DOHH2 (cell line): ENCODE results near the gene ZNF691.

Source experiments
- H3F3A ChIP-seq: fragments of 200-600 bp; sonication (generic), shearing (Covaris generic); 2 replicates; pipeline ENCODE4 v1.6.0; 2016; ENCODE audit warnings: antibody characterized with exemption, mild to moderate bottlenecking; ENCODE audit not compliant: control insufficient read depth, insufficient read depth
- H3K27ac ChIP-seq: fragments of 200-600 bp; sonication (generic); 2 replicates; pipeline ENCODE4 v1.5.1; 2014; ENCODE audit warnings: low read depth, mild to moderate bottlenecking, low read length, moderate library complexity
- H3K27me3 ChIP-seq: fragments of 200-600 bp; sonication (generic); 2 replicates; pipeline ENCODE4 v1.6.1; 2014; ENCODE audit warnings: mild to moderate bottlenecking, low read length, mixed read lengths; ENCODE audit not compliant: control insufficient read depth
- H3K36me3 ChIP-seq: fragments of 200-600 bp; sonication (generic); 2 replicates; pipeline ENCODE4 v1.6.1; 2014; ENCODE audit warnings: mild to moderate bottlenecking, low read length, moderate library complexity, mixed read lengths; ENCODE audit not compliant: control insufficient read depth
- H3K4me1 ChIP-seq: fragments of 200-600 bp; sonication (generic); 2 replicates; pipeline ENCODE4 v1.6.1; 2014; ENCODE audit warnings: mild to moderate bottlenecking, low read length, mixed read lengths; ENCODE audit not compliant: control insufficient read depth
- H3K4me2 ChIP-seq: fragments of 200-600 bp; sonication (generic); 2 replicates; pipeline ENCODE4 v1.6.0; 2014; ENCODE audit warnings: mild to moderate bottlenecking, low read length, moderate library complexity
- H3K4me3 ChIP-seq: fragments of 200-600 bp; sonication (generic); 2 replicates; pipeline ENCODE4 v1.5.1; 2014; ENCODE audit warnings: mild to moderate bottlenecking, low read length, mixed read lengths
- H3K79me2 ChIP-seq: fragments of 200-600 bp; sonication (generic); 2 replicates; pipeline ENCODE4 v1.6.1; 2014; ENCODE audit warnings: mild to moderate bottlenecking, low read length, mixed read lengths; ENCODE audit not compliant: control insufficient read depth
- H3K9me2 ChIP-seq: fragments of 200-600 bp; sonication (generic); replicated peaks from 2 replicates; pipeline ENCODE4 v1.6.1; 2014; ENCODE audit warnings: mild to moderate bottlenecking, low read length, mixed read lengths; ENCODE audit not compliant: control insufficient read depth
- H3K9me3 ChIP-seq: fragments of 200-600 bp; sonication (generic); 2 replicates; pipeline ENCODE4 v1.6.1; 2014; ENCODE audit warnings: antibody characterized with exemption, low read length, mixed read lengths; ENCODE audit not compliant: control insufficient read depth, insufficient read depth
- H4K20me1 ChIP-seq: fragments of 200-600 bp; sonication (generic); 2 replicates; pipeline ENCODE4 v1.6.0; 2014; ENCODE audit warnings: low read depth, mild to moderate bottlenecking, antibody characterized with exemption, low read length, moderate library complexity; ENCODE audit not compliant: control insufficient read depth, insufficient read depth
- EZH2phosphoT487 ChIP-seq: fragments of 200-600 bp; sonication (generic); IDR thresholded peaks from 2 replicates; pipeline ENCODE4 v1.6.1; 2017; ENCODE audit warnings: borderline replicate concordance, mild to moderate bottlenecking, antibody characterized with exemption, low read length, moderate library complexity, mixed read lengths
- TF ChIP-seq, protein P1 (sequence below): fragments of 200-600 bp; sonication (generic); IDR thresholded peaks from one replicate; pipeline ENCODE4 v1.5.1; 2014; ENCODE audit warnings: antibody characterized with exemption, mild to moderate bottlenecking, low read depth, low read length; ENCODE audit not compliant: poor library complexity, severe bottlenecking

ZNF691 gene, protein sequence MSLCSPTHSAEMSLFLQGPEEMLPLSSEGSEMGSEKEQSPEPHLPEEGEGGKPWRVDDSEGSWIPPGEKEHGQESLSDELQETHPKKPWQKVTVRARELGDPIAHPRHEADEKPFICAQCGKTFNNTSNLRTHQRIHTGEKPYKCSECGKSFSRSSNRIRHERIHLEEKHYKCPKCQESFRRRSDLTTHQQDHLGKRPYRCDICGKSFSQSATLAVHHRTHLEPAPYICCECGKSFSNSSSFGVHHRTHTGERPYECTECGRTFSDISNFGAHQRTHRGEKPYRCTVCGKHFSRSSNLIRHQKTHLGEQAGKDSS

DNA sequence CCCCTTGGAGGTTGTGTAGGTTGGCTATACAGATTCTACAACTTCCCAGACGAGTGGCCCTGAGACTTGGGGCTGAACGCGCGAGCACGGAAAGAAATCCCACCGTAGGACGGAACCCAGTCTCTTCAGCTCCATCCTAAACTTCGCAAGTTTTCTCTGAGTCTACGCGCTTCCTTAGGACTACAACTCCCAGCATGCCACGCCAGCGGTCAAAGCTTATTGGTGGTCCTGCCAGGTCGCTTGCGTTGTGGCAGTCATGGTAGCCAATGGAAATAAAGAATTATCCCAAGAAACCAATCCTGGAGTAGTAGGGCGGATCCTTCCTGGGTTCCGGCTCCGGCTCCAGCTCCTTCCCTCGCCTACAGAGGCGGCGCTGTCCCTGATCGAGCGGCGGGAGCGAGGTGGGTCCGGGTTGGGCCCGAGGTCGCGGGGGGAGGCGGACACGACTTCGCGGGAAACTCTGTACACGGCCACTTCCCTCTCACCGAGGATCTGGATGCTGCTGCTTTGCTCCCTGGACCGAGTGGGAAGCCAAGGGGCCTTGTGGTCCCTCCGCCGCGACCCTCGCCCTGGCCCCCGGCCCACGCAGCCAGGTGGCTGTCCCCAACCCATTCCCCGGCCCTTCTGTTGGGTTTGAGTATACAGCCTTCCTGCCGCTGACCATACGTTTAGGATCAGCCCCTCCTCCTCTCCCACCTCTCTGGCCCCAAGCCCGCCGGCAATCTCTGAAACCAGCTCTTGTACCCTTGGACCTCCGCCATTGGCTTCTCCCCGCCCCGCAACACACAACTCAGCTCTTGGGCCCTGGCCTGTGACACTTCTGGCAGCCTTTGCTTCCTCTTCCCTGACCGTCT, at the start of gene ZNF691:
Gene ZNF691 (plus strand): TSS at position 357 of the 854 bp plus-strand sequence. CDS start 3,046 bp downstream, outside the sequence.
- Histone ChIP-seq H3K27me3 (no peaks in the 10 kb centered on the region), H3K36me3 (peaks cover 37% of the 10 kb centered on the region), H3K4me3 (peak within 1 kb of the TSS; percentile 95), H3F3A (peaks cover 6% of the 10 kb centered on the region; the same call in 1 of the 2 replicates), H4K20me1 (no peaks in the 10 kb centered on the region), H3K79me2 (peaks cover 27% of the 10 kb centered on the region), H3K27ac (peak within 1 kb of the TSS; percentile 48), H3K9me3 (no peaks in the 10 kb centered on the region; the same call in 1 of the 2 replicates), H3K9me2 (no peaks in the 10 kb centered on the region), H3K4me1 (peaks cover 38% of the 10 kb centered on the region), H3K4me2 (peak within 1 kb of the TSS; percentile 84)
- no peak for TF ChIP-seq EZH2phosphoT487
- TF ChIP-seq, protein P1, sequence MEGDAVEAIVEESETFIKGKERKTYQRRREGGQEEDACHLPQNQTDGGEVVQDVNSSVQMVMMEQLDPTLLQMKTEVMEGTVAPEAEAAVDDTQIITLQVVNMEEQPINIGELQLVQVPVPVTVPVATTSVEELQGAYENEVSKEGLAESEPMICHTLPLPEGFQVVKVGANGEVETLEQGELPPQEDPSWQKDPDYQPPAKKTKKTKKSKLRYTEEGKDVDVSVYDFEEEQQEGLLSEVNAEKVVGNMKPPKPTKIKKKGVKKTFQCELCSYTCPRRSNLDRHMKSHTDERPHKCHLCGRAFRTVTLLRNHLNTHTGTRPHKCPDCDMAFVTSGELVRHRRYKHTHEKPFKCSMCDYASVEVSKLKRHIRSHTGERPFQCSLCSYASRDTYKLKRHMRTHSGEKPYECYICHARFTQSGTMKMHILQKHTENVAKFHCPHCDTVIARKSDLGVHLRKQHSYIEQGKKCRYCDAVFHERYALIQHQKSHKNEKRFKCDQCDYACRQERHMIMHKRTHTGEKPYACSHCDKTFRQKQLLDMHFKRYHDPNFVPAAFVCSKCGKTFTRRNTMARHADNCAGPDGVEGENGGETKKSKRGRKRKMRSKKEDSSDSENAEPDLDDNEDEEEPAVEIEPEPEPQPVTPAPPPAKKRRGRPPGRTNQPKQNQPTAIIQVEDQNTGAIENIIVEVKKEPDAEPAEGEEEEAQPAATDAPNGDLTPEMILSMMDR = peak; percentile 58

DNA sequence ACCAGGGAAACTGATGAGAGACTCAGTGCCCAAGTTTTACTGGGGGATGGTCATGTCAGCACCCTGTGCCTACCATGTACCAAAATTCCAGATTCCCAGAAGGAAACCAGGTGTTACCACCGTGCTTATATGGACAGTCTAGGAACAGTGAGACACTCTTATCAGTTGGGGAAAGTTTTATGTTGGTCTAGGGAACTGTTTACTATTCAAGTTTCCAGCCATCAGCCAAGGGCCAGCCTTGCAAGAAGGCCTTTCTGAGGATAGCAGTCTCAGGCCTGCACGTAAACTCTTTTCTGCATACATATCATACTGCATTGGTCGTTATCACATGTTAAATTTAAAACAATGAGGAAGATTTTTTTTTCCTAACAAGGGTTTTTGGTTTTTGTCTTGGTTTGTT, 49.0 kb upstream of the ZNF691 start:
- no peak overlapping the region for H3K4me3 ChIP-seq
- no peaks in the 10 kb centered on the region for H3K36me3 ChIP-seq
- H4K20me1 ChIP-seq = no peaks in the 10 kb centered on the region
- H3K9me3 ChIP-seq = no peaks in the 10 kb centered on the region
- TF ChIP-seq, protein P1 = no peak
- TF ChIP-seq EZH2phosphoT487 = no peak
- H3F3A ChIP-seq = no peaks in the 10 kb centered on the region
- H3K27me3 ChIP-seq = peaks cover 25% of the 10 kb centered on the region
- H3K4me1 ChIP-seq = no peaks in the 10 kb centered on the region
- no peaks in the 10 kb centered on the region for H3K79me2 ChIP-seq
- H3K9me2 ChIP-seq = no peaks in the 10 kb centered on the region
- no peak overlapping the region for H3K27ac ChIP-seq
- H3K4me2 ChIP-seq = no peak overlapping the region

DNA sequence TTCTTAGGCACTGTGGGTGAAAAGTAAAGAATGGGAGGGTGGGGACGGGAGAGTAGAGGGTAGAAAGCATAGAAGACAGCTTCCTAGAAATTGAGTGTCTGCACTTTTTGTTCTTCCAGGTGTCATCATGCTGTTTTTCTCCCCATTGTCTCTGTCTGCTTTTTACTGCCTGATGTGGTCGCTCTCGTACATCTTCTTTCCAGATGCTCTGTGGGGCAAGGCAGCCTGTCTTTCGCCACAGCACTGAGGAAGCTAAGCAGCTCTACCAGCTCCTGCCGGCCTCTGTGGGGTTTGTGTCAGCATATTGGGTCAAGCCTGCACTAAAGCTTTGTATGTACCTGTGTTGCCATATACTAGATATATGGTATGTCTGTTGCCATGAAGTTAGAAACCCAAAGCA, 48.4 kb upstream of the ZNF691 start:
- Histone ChIP-seq H3K36me3 (no peaks in the 10 kb centered on the region), H3F3A (no peaks in the 10 kb centered on the region), H3K4me1 (no peaks in the 10 kb centered on the region), H3K27ac (no peak overlapping the region), H3K4me2 (no peak overlapping the region), H3K79me2 (no peaks in the 10 kb centered on the region), H4K20me1 (no peaks in the 10 kb centered on the region), H3K9me2 (no peaks in the 10 kb centered on the region), H3K9me3 (no peaks in the 10 kb centered on the region), H3K27me3 (peaks cover 25% of the 10 kb centered on the region), H3K4me3 (no peak overlapping the region)
- no peak for TF ChIP-seq EZH2phosphoT487
- TF ChIP-seq, protein P1 = no peak
